IMR-90 (cell line): ENCODE measurements around the gene KRTAP11-1. TPM values are rescaled to one million over a fixed set of nuclear protein-coding genes. Genes with fewer than 3 reads are reported as not detected.

Experiments
- ATAC-seq: fragments of 200-7000 bp; cut with Tn5 transposase; 2 replicates; pipeline ENCODE4 v1.9.1; 2020; ENCODE audit warnings: low read depth, mild to moderate bottlenecking, moderate library complexity
- BruUV-seq: library from RNA; stranded (reverse); fragments of 400-500 nt; replicated peaks from 2 replicates; lab custom pipeline; 2021; lab: Mats Ljungman, UMichigan
- CTCF ChIA-PET: fragments of 300-600 bp; formaldehyde crosslinking; extraction: SDS; loops from one replicate; lab custom pipeline; 2021; ENCODE audit warnings: antibody characterized with exemption; lab: Yijun Ruan, JAX
- POLR2A ChIA-PET: fragments of 300-600 bp; sonication (Branson Sonifier 250); formaldehyde crosslinking; loops from one replicate; lab custom pipeline; 2022; ENCODE audit warnings: antibody characterized with exemption; ENCODE audit not compliant: unreplicated experiment; lab: Charles Lee
- DNase-seq: peaks from one replicate; pipeline ENCODE4 v3.0.0; 2013
- H2AFZ ChIP-seq: replicated peaks from 2 replicates; pipeline ENCODE3; 2013; ENCODE audit warnings: low read length, mild to moderate bottlenecking; ENCODE audit not compliant: poor library complexity
- H2AK5ac ChIP-seq: 2 replicates; pipeline ENCODE4 v1.6.1; 2013; ENCODE audit warnings: low read depth, low read length, inconsistent platforms
- H2AK9ac ChIP-seq: replicated peaks from 2 replicates; pipeline ENCODE3; 2013; ENCODE audit warnings: mild to moderate bottlenecking, low read depth, low read length, moderate library complexity; ENCODE audit not compliant: poor library complexity
- H2BK120ac ChIP-seq: 2 replicates; pipeline ENCODE4 v1.6.1; 2013; ENCODE audit warnings: low read depth, low read length, inconsistent platforms
- H2BK15ac ChIP-seq: 3 replicates; pipeline ENCODE4 v1.6.1; 2013; ENCODE audit warnings: low read depth, low read length, inconsistent platforms
- H2BK20ac ChIP-seq: 2 replicates; pipeline ENCODE4 v1.6.1; 2013; ENCODE audit warnings: low read depth, mild to moderate bottlenecking, inconsistent platforms, low read length, moderate library complexity
- H2BK5ac ChIP-seq: 2 replicates; pipeline ENCODE4 v1.6.1; 2013; ENCODE audit warnings: mild to moderate bottlenecking, low read depth, low read length, inconsistent platforms; ENCODE audit not compliant: poor library complexity, severe bottlenecking
- H3K14ac ChIP-seq: replicated peaks from 2 replicates; pipeline ENCODE4 v1.6.1; 2013; ENCODE audit warnings: low read depth, low read length, inconsistent platforms
- H3K18ac ChIP-seq: 2 replicates; pipeline ENCODE4 v1.6.1; 2013; ENCODE audit warnings: low read depth, low read length, control low read depth
- H3K23ac ChIP-seq: 2 replicates; pipeline ENCODE4 v1.6.1; 2013; ENCODE audit warnings: low read depth, low read length, inconsistent platforms
- H3K27ac ChIP-seq: 2 replicates; pipeline ENCODE4 v1.5.1; 2013; ENCODE audit warnings: mild to moderate bottlenecking, control low read depth, low read length; ENCODE audit not compliant: insufficient read depth
- H3K27me3 ChIP-seq: 2 replicates; pipeline ENCODE4 v1.6.1; 2013; ENCODE audit warnings: low read length; ENCODE audit not compliant: control insufficient read depth, insufficient read depth
- H3K36me3 ChIP-seq: 2 replicates; pipeline ENCODE4 v1.6.1; 2013; ENCODE audit warnings: low read length, mixed read lengths; ENCODE audit not compliant: control insufficient read depth, insufficient read depth
- H3K4ac ChIP-seq: 2 replicates; pipeline ENCODE4 v1.6.1; 2013; ENCODE audit warnings: low read depth, low read length, inconsistent platforms
- H3K4me1 ChIP-seq: 2 replicates; pipeline ENCODE4 v1.6.1; 2013; ENCODE audit warnings: low read length, mixed read lengths; ENCODE audit not compliant: control insufficient read depth, insufficient read depth
- H3K4me2 ChIP-seq: 2 replicates; pipeline ENCODE4 v1.6.1; 2013; ENCODE audit warnings: low read depth, mild to moderate bottlenecking, control low read depth, low read length, moderate library complexity
- H3K4me3 ChIP-seq: 2 replicates; pipeline ENCODE4 v1.5.1; 2013; ENCODE audit warnings: low read depth, mild to moderate bottlenecking, control low read depth, low read length, moderate library complexity; ENCODE audit not compliant: insufficient read depth
- H3K56ac ChIP-seq: 2 replicates; pipeline ENCODE4 v1.6.1; 2013; ENCODE audit warnings: low read length, inconsistent platforms; ENCODE audit not compliant: insufficient read depth; ENCODE audit errors: extremely low read depth
- H3K79me1 ChIP-seq, 2 experiments: 2 replicates each; pipeline ENCODE4 v1.6.1; 2013; ENCODE audit warnings: low read length in 2 of 2, inconsistent platforms in 1 of 2, low read depth in 1 of 2
- H3K9ac ChIP-seq: 2 replicates; pipeline ENCODE4 v1.6.1; 2013; ENCODE audit warnings: low read depth, low read length, control low read depth
- H3K9me1 ChIP-seq: 2 replicates; pipeline ENCODE4 v1.6.1; 2013; ENCODE audit warnings: low read length, inconsistent platforms; ENCODE audit not compliant: insufficient read depth
- H3K9me3 ChIP-seq: 2 replicates; pipeline ENCODE4 v1.6.1; 2013; ENCODE audit warnings: low read length; ENCODE audit not compliant: control insufficient read depth, insufficient read depth
- H4K20me1 ChIP-seq: 2 replicates; pipeline ENCODE4 v1.6.1; 2013; ENCODE audit warnings: low read length, inconsistent platforms; ENCODE audit not compliant: insufficient read depth
- H4K5ac ChIP-seq: 2 replicates; pipeline ENCODE4 v1.6.1; 2013; ENCODE audit warnings: mild to moderate bottlenecking, low read depth, low read length, control low read depth
- H4K8ac ChIP-seq, 2 experiments: 2 replicates each; pipeline ENCODE4 v1.6.1; 2013; ENCODE audit warnings: low read depth in 2 of 2, low read length in 2 of 2, control low read depth in 1 of 2, inconsistent platforms in 1 of 2
- H4K91ac ChIP-seq: 2 replicates; pipeline ENCODE4 v1.6.1; 2013; ENCODE audit warnings: low read depth, low read length, inconsistent platforms; ENCODE audit not compliant: insufficient read depth
- BHLHE40 ChIP-seq: fragments of 150-350 bp; IDR thresholded peaks from 2 replicates; pipeline ENCODE4 v1.6.1; 2016; ENCODE audit warnings: mild to moderate bottlenecking, low read depth, low read length
- CEBPB ChIP-seq: IDR thresholded peaks from 2 replicates; pipeline ENCODE4 v1.6.1; 2012; ENCODE audit warnings: low read depth, low read length, improper control_type of control experiment
- CHD1 ChIP-seq: IDR thresholded peaks from 2 replicates; pipeline ENCODE4 v1.6.1; 2012; ENCODE audit warnings: low read depth, low read length, improper control_type of control experiment
- CTCF ChIP-seq: conservative IDR thresholded peaks from 2 replicates; pipeline ENCODE4 v1.5.1; 2012; ENCODE audit warnings: mild to moderate bottlenecking, low read depth, low read length, improper control_type of control experiment
- ELK1 ChIP-seq: fragments of 150-350 bp; IDR thresholded peaks from 2 replicates; pipeline ENCODE4 v1.6.1; 2016; ENCODE audit warnings: low read depth, mild to moderate bottlenecking, low read length, moderate library complexity, borderline replicate concordance
- MXI1 ChIP-seq: IDR thresholded peaks from 2 replicates; pipeline ENCODE4 v1.6.1; 2012; ENCODE audit warnings: low read depth, mild to moderate bottlenecking, low read length, moderate library complexity, borderline replicate concordance
- NFE2L2 ChIP-seq: fragments of 150-350 bp; IDR thresholded peaks from 2 replicates; pipeline ENCODE4 v1.6.1; 2016; ENCODE audit warnings: low read depth, mild to moderate bottlenecking, low read length
- POLR2A ChIP-seq: IDR thresholded peaks from 2 replicates; pipeline ENCODE4 v1.6.1; 2012; ENCODE audit warnings: mild to moderate bottlenecking, low read depth, low read length
- RAD21 ChIP-seq: IDR thresholded peaks from 2 replicates; pipeline ENCODE4 v1.6.1; 2012; ENCODE audit warnings: low read length, improper control_type of control experiment
- RCOR1 ChIP-seq: IDR thresholded peaks from 2 replicates; pipeline ENCODE4 v1.6.1; 2012; ENCODE audit warnings: mild to moderate bottlenecking, low read length, improper control_type of control experiment; ENCODE audit not compliant: insufficient replicate concordance
- USF2 ChIP-seq: fragments of 150-350 bp; IDR thresholded peaks from 2 replicates; pipeline ENCODE4 v1.6.1; 2017; ENCODE audit warnings: mild to moderate bottlenecking, antibody characterized with exemption, low read length, low read depth
- WGBS, 2 experiments: methylation state at CpG; one replicate each; pipeline versions ENCODE4 v1.1.5 to v1.1.7; 2013; ENCODE audit warnings: missing lambda C conversion rate in 2 of 2; ENCODE audit not compliant: insufficient read length in 1 of 2; ENCODE audit errors: extremely low coverage in 2 of 2; 5-methylcytosine and 5-hydroxymethylcytosine counted together
- dilution Hi-C: fragments of 300-500 bp; cut with HindIII; formaldehyde crosslinking; loops from one replicate; pipeline ENCODE4 v1.14.3; 2018; ENCODE audit warnings: low sequenced_read_pairs; ENCODE audit not compliant: unreplicated experiment
- in situ Hi-C: fragments of 300-500 bp; cut with MboI; formaldehyde crosslinking; loops from 3 replicates; pipeline ENCODE4 v1.14.3; 2019; ENCODE audit warnings: low sequenced_read_pairs, inconsistent platforms, mixed read lengths
- intact Hi-C: fragments of 100-400 bp; cut with micrococcal nuclease; formaldehyde crosslinking; loops from 2 replicates; pipeline ENCODE4 v1.10.0; 2022
- polyA plus RNA-seq, 3 experiments: library from polyadenylated mRNA; depleted of rRNA; stranded (reverse); fragments of >200 nt; gene quantifications; 2 replicates each; pipeline ENCODE4 v1.2.3, GENCODE V29; 2012; ENCODE audit warnings: low replicate concordance in 1 of 3
- total RNA-seq: library from RNA; depleted of rRNA; stranded (reverse); fragments of >200 nt; gene quantifications from 2 replicates; pipeline ENCODE4 v1.2.3, GENCODE V29; 2012

Gene KRTAP11-1
- total and polyA plus RNA-seq, 2 of the 4 experiments (the other 2 are of a cell fraction): not detected

- ATAC-seq: no peak
- Histone ChIP-seq H3K9ac (no peak overlapping the region), H3K14ac (no peak overlapping the region), H2BK20ac (no peak overlapping the region), H2BK15ac (no peak overlapping the region), H2BK120ac (no peak overlapping the region), H4K8ac (no peak overlapping the region), H3K4me3 (no peak overlapping the region), H3K27ac (no peak overlapping the region), H2AFZ (no peak overlapping the region), H2BK5ac (no peak overlapping the region), H3K4me1 (no peaks in the 10 kb centered on the region), H3K79me1 (no peaks in the 10 kb centered on the region), H3K36me3 (no peaks in the 10 kb centered on the region), H4K5ac (no peak overlapping the region), H3K9me3 (peaks cover 14% of the 10 kb centered on the region), H3K18ac (no peak overlapping the region), H3K9me1 (no peaks in the 10 kb centered on the region), H3K4me2 (no peak overlapping the region), H2AK9ac (no peak overlapping the region), H4K20me1 (no peaks in the 10 kb centered on the region), H3K23ac (no peak overlapping the region), H3K56ac (no peak overlapping the region), H3K4ac (no peak overlapping the region), H3K27me3 (no peaks in the 10 kb centered on the region), H4K91ac (no peak overlapping the region), H2AK5ac (no peak overlapping the region)
- TF ChIP-seq CEBPB (no peak), BHLHE40 (no peak), USF2 (no peak), POLR2A (no peak), RCOR1 (no peak), RAD21 (no peak), CHD1 (no peak), CTCF (no peak), ELK1 (no peak), MXI1 (no peak), NFE2L2 (no peak)
- in situ Hi-C loops: no loop called here
- intact Hi-C loops: no loop called here
- WGBS, 2 experiments: 80% methylated on average over 1 of the region's 1 CpG; no CpG with 5 or more reads in 1 of the 2 experiments
- ChIA-PET CTCF (no interaction called here), POLR2A (no interaction called here)
- BruUV-seq: no TSS peak
- DNase-seq: no peak
- dilution Hi-C loops: no loop called here
These were observed 36.2 kb upstream of the KRTAP11-1 start for GRCh38 chr21:30917557-30917956.
